Osteocyte (in vitro differentiated cells): Measurements from ENCODE around the gene PRMT7. TPM values are rescaled to one million over a fixed set of nuclear protein-coding genes. Genes with fewer than 3 reads are reported as not detected.

Experiments used
- DNase-seq: peaks from one replicate; pipeline ENCODE4 v3.0.0; 2021; ENCODE audit warnings: mixed read lengths; ENCODE audit not compliant: unreplicated experiment; ENCODE audit errors: extremely low spot score
- H3K27ac Mint-ChIP-seq: one replicate; pipeline ENCODE4 v1.8.0; 2021; ENCODE audit warnings: mild to moderate bottlenecking, mixed read lengths; ENCODE audit not compliant: unreplicated experiment
- H3K27me3 Mint-ChIP-seq: one replicate; pipeline ENCODE4 v1.8.0; 2021; ENCODE audit warnings: mixed read lengths; ENCODE audit not compliant: unreplicated experiment
- H3K36me3 Mint-ChIP-seq: one replicate; pipeline ENCODE4 v1.8.0; 2021; ENCODE audit warnings: mixed read lengths; ENCODE audit not compliant: unreplicated experiment
- H3K4me1 Mint-ChIP-seq: one replicate; pipeline ENCODE4 v1.8.0; 2021; ENCODE audit warnings: mixed read lengths; ENCODE audit not compliant: unreplicated experiment
- H3K4me3 Mint-ChIP-seq: one replicate; pipeline ENCODE4 v1.8.0; 2021; ENCODE audit warnings: mild to moderate bottlenecking, moderate library complexity, mixed read lengths; ENCODE audit not compliant: unreplicated experiment
- H3K9me3 Mint-ChIP-seq: one replicate; pipeline ENCODE4 v1.8.0; 2021; ENCODE audit warnings: mixed read lengths; ENCODE audit not compliant: unreplicated experiment
- CTCF ChIP-seq: fragments of 200-600 bp; sonication (generic); IDR thresholded peaks from 2 replicates; pipeline ENCODE4 v1.5.0; 2021; ENCODE audit warnings: antibody characterized with exemption, mild to moderate bottlenecking, moderate library complexity
- total RNA-seq: library from RNA; stranded (reverse); gene quantifications from 2 replicates; pipeline ENCODE4 v1.2.1, GENCODE V29; 2021

Gene PRMT7
- total RNA-seq, 1 donor from 2014 or later: 38.4 TPM

DNA sequence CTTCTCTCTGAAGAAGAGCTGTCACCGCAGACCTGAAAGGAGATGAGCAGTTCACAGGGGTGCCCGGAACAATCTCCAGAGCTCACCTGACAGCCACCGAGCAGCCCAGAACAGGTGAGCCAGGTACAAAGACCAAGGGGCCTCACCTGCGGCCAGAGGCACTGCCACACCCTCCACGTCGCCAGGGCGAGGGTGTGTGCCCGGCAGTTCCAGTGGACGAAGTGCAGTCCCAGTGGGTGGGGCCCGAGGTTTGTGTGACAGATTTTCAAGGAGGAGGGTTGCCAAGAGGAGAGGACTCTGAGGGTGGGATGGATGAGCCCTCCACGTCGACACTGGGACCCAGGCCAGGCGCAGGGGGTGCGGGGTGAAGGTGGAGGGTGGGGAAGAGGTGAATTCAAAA lies 75.8 kb downstream of the PRMT7 start:
- TF ChIP-seq CTCF: no peak
- no peak for DNase-seq
- Mint-ChIP-seq H3K4me1 (no peaks in the 10 kb centered on the region), H3K27me3 (peaks cover 3% of the 10 kb centered on the region), H3K36me3 (no peaks in the 10 kb centered on the region), H3K4me3 (no peak overlapping the region), H3K9me3 (no peaks in the 10 kb centered on the region), H3K27ac (no peak overlapping the region)

DNA sequence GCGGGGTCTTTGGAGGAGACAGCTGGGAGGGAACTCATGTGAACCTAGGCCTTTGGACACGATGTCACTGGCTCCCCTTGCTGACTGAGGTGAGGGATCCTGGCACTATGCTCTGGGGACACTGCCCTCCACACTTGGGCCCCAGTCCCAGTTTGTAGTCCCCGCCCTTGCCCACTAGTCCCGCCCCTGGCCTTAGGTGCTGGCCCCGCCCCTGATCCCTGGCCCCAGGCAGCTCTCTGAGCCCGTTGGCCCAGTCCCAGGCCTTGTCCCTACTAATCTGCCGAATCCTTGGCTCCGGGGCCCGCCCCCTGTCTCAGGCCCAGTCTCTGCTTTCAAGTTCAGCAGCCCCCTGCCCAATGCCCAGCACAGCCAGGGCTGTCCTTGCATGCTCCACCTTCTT lies 76.5 kb downstream of the PRMT7 start:
- Mint-ChIP-seq H3K27ac (no peak overlapping the region), H3K4me3 (no peak overlapping the region), H3K9me3 (no peaks in the 10 kb centered on the region), H3K4me1 (no peaks in the 10 kb centered on the region), H3K36me3 (no peaks in the 10 kb centered on the region), H3K27me3 (peaks cover 3% of the 10 kb centered on the region)
- no peak for DNase-seq
- no peak for TF ChIP-seq CTCF

DNA sequence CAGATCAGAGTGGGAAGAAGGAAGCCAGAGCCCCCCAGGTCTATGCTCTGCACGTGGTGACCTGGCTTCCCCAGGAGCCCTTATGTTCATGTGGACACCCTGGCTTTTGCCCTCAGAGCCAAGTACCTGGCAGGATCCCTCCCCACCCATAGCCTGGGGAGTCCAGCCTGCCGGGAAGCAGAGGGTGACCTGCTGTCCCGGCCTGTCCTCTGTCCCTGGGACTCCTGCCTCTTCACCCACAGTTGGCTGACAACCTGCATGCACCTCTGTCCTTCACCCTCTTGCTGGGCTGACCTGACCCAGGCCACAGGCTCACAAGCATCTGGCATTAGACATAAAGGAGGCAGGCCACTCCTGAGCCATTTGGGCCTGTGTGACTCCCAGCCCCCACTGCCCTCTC lies 77.3 kb downstream of the PRMT7 start:
- Mint-ChIP-seq H3K27me3 (peaks cover 3% of the 10 kb centered on the region), H3K27ac (no peak overlapping the region), H3K9me3 (no peaks in the 10 kb centered on the region), H3K4me3 (no peak overlapping the region), H3K4me1 (no peaks in the 10 kb centered on the region), H3K36me3 (no peaks in the 10 kb centered on the region)
- DNase-seq: no peak
- TF ChIP-seq CTCF: no peak

DNA sequence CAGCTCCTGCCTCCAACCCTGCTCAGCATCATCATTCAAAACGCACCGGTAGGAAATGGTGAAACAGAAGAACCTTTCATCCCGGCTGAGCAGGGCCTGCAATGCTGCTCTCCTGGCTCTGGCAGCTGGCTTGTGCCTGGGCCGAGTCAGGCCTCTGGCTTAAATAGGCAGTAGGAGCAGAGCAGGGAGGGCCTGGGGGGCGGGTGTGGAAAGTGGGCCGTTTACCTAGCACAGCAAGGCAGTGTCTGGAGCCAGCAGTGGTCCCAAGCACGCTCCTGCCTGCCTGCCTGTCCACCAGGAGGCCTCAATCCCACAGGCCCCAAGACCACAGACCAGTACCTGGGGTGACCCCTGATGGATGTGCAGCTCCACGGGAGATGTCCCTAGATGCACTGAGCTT lies 78.2 kb downstream of the PRMT7 start:
- Mint-ChIP-seq H3K27me3 (peaks cover 6% of the 10 kb centered on the region), H3K36me3 (no peaks in the 10 kb centered on the region), H3K4me3 (no peak overlapping the region), H3K4me1 (no peaks in the 10 kb centered on the region), H3K9me3 (no peaks in the 10 kb centered on the region), H3K27ac (no peak overlapping the region)
- no peak for DNase-seq
- TF ChIP-seq CTCF: no peak

DNA sequence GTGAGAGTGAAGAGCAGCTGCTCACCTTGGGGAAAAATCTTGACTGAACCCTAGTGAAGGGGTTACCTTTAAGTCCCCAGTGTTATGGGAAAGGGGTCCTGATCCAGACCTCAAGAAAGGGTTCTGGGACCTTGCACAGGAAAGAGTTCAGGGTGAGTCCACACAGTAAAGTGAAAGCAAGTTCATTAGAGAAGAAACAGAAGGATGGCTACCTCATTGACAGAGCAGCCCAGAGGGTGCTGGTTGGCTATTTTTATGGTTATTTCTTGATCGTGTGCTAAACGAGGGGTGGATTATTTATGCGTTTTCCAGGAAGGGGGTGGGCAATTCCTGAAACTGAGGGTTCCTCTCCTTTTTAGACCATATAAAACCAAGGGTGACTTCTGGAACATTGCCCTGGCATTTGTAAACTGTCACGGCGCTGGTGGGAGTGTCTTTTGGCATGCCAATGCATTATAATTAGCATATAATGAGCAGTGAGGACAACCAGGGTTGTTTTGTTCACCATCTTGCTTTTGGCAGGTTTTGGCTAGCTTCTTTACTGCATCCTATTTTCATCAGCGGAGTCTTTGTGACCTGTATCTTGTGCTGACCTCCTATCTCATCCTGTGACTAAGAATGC lies 79.0 kb downstream of the PRMT7 start:
- no peak overlapping the region for H3K4me3 Mint-ChIP-seq
- no peaks in the 10 kb centered on the region for H3K4me1 Mint-ChIP-seq
- H3K9me3 Mint-ChIP-seq: no peaks in the 10 kb centered on the region
- no peak for DNase-seq
- no peaks in the 10 kb centered on the region for H3K36me3 Mint-ChIP-seq
- H3K27me3 Mint-ChIP-seq: peaks cover 4% of the 10 kb centered on the region
- no peak for TF ChIP-seq CTCF
- no peak overlapping the region for H3K27ac Mint-ChIP-seq
